Measurements from ENCODE around the gene LRRC58. TPM values are rescaled to one million over a fixed set of nuclear protein-coding genes. Genes with fewer than 3 reads are reported as not detected.

The LRRC58 gene
- total RNA-seq = 15.1 and 15.2 TPM in 2 replicates

GRCh38 chr3:120348991-120349854 lies at the start of gene LRRC58:
TSS of gene LRRC58 (minus strand) at chr3:120349354. CDS start at chr3:120349243, 111 bp downstream.

DNA sequence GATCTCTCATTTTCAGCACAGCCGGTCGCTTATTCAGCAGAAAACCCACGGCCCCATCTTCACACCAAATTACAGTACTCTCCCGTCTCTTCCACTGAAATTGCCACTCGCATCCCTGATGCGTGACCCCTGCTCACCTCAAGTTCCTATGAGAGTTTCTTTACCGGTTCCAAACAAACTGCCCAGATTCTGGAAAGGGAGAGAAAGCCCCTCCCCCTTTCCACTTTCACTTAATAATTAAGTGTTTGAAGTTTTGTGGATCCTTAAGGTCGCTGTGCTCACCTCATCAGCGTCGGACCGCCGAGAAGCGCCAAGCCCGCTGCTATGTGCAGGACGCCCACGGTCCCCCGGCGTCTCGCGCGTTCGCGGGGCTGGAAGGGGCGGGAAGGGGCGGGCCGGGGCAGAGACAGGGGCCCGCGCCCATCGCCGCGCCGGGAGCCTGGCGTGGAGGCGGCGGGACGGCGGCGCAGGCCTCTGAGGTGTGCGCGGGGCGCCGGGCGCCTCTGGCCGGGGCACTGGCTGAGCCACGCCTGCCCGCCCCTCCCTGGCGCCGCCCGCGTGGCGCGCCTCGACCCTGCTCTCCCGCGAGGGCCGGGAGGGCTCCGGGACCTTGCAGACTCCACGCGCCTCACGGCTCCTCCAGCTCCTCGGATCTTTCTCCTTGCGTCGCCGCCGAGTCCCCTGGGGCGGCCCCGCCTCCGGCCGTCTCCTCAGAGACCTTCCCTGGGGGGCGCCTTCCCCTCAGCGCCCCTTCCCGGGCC lies 64.2 kb downstream of the LRRC58 start, which contains the start of gene GPR156:
Gene GPR156 (minus strand): TSS at position 476 of the 761 bp plus-strand sequence. CDS start 41,124 bp downstream, outside the sequence.

Other genes with a start within 250 kb of the LRRC58 start
- gene GPR156, start 64.1 kb downstream of the LRRC58 start, total RNA-seq = 0.65 and 1.1 TPM in 2 replicates
- gene FSTL1, start 101.6 kb upstream of the LRRC58 start, total RNA-seq = 223 and 285 TPM in 2 replicates
- 132 and 192 TPM in 2 replicates for gene NDUFB4, start 247.0 kb upstream of the LRRC58 start, total RNA-seq